Mucosa of descending colon (tissue), 3 donors: ENCODE results near the gene B4GALT1. TPM values are rescaled to one million over a fixed set of nuclear protein-coding genes. Genes with fewer than 3 reads are reported as not detected.

Experiments used
- ATAC-seq: fragments of 200-7000 bp; cut with Tn5 transposase; one replicate; pipeline ENCODE4 v1.9.1; 2020; ENCODE audit warnings: mild to moderate bottlenecking, moderate library complexity
- DNase-seq, 3 donors: peaks; one replicate each; pipeline ENCODE4 v3.0.0-alpha.2; 2020
- H3K36me3 ChIP-seq: fragments of 200-600 bp; one replicate; pipeline ENCODE4 v1.8.0; 2021; ENCODE audit warnings: low read depth, mild to moderate bottlenecking
- H3K4me1 ChIP-seq: fragments of 200-600 bp; one replicate; pipeline ENCODE4 v1.8.0; 2021; ENCODE audit warnings: low read depth, mild to moderate bottlenecking
- H3K4me3 ChIP-seq: fragments of 200-600 bp; one replicate; pipeline ENCODE4 v1.8.0; 2021; ENCODE audit warnings: mild to moderate bottlenecking
- H3K9me3 ChIP-seq: fragments of 200-600 bp; one replicate; pipeline ENCODE4 v1.8.0; 2021; ENCODE audit warnings: mild to moderate bottlenecking
- intact Hi-C, 2 donors: fragments of 100-400 bp; cut with DNase I in 1 of 2; cut with micrococcal nuclease in 1 of 2; formaldehyde crosslinking; loops; one replicate each; pipeline versions ENCODE4 v1.11.0 to v1.11.1; 2022; cut with DNase I, micrococcal nuclease
- total RNA-seq, 3 donors: library from RNA; stranded (reverse); fragmentation: NEBNext Ultra II Directional in 2 of 3; extraction: Animal tissue kit (Norgen Biotek cat#: 25700) in 2 of 3; gene quantifications; one replicate each; pipeline versions ENCODE4 v1.2.1 to v1.2.4, GENCODE V29; 2021 to 2023
- TF ChIP-seq, protein P1 (sequence below): fragments of 200-600 bp; IDR thresholded peaks from one replicate; pipeline ENCODE4 v1.8.0; 2022; ENCODE audit warnings: antibody characterized with exemption, mild to moderate bottlenecking
- donor health status: DM: no; HTN: no; CAD: no; lungs with moderate emphysema.
- donor health status: DM: no; HTN: no; CAD: no.
- donor health status: DM: no; HTN: yes; CAD: no.

The B4GALT1 gene
- total RNA-seq, 3 donors from 2014 or later, result 66.0 to 203 (median 103) TPM

DNA sequence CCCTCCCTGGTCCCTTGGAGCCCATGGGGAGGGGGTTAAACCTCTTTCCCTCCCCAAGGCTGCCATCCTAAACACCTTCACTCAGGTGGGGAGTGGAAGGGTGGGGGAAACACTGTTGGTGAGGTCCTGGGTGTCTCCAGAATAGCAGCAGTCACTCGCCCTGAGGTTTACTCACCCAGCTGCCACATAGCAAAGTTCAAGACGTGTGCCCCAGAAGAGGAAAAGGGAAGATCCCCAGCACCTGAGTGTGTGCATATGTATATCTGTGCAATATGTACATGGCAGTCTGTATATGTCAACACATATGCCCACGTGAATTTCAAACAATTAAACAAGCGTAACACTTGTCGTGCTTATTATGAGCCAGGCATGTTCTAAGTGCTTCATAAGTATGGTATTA is 59.4 kb downstream of the B4GALT1 start:
- intact Hi-C loops, result no loop called here
- Histone ChIP-seq H3K36me3 (no peaks in the 10 kb centered on the region), H3K4me1 (no peaks in the 10 kb centered on the region), H3K4me3 (no peak overlapping the region), H3K9me3 (no peaks in the 10 kb centered on the region)
- DNase-seq (no peak), ATAC-seq (peak; percentile 27)
- TF ChIP-seq, protein P1, sequence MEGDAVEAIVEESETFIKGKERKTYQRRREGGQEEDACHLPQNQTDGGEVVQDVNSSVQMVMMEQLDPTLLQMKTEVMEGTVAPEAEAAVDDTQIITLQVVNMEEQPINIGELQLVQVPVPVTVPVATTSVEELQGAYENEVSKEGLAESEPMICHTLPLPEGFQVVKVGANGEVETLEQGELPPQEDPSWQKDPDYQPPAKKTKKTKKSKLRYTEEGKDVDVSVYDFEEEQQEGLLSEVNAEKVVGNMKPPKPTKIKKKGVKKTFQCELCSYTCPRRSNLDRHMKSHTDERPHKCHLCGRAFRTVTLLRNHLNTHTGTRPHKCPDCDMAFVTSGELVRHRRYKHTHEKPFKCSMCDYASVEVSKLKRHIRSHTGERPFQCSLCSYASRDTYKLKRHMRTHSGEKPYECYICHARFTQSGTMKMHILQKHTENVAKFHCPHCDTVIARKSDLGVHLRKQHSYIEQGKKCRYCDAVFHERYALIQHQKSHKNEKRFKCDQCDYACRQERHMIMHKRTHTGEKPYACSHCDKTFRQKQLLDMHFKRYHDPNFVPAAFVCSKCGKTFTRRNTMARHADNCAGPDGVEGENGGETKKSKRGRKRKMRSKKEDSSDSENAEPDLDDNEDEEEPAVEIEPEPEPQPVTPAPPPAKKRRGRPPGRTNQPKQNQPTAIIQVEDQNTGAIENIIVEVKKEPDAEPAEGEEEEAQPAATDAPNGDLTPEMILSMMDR, result no peak

GRCh38 chr9:33106827-33107621 is 60.1 kb downstream of the B4GALT1 start:
- H3K9me3 ChIP-seq, result no peaks in the 10 kb centered on the region
- TF ChIP-seq, protein P1, result no peak
- intact Hi-C loops, result no loop called here
- H3K36me3 ChIP-seq, result no peaks in the 10 kb centered on the region
- H3K4me1 ChIP-seq, result no peaks in the 10 kb centered on the region
- ATAC-seq (peak; percentile 31), DNase-seq (no peak)
- H3K4me3 ChIP-seq, result no peak overlapping the region

DNA sequence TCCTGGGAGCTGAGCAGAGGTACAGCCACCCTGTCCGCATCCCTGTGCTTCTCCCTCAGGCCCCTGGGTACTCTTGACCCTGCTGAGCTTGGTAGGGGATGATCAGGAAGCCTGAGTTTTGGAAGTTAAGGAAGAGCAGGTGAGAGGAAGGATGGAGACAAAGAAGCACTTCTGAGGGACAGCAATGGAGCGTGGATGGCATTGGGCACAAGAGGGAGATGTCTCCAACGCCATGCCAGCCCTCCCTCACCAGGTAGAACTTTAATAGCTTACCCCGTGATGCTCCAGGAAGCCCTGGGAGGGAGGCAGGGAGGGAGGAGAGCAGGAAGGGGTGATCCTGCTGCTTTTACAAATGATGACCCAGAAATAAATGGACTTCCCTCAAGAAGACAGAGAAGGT is 60.8 kb downstream of the B4GALT1 start:
- H3K4me1 ChIP-seq, result no peaks in the 10 kb centered on the region
- ATAC-seq (peak; percentile 17), DNase-seq (no peak)
- no peaks in the 10 kb centered on the region for H3K9me3 ChIP-seq
- intact Hi-C loops, result no loop called here
- no peak overlapping the region for H3K4me3 ChIP-seq
- TF ChIP-seq, protein P1, result no peak
- H3K36me3 ChIP-seq, result no peaks in the 10 kb centered on the region

- intact Hi-C loops, result no loop called here
- Histone ChIP-seq H3K9me3 (no peaks in the 10 kb centered on the region), H3K4me1 (no peaks in the 10 kb centered on the region), H3K36me3 (no peaks in the 10 kb centered on the region), H3K4me3 (no peak overlapping the region)
- no peak for DNase-seq
- no peak for ATAC-seq
- TF ChIP-seq, protein P1, result no peak
Observed at GRCh38 chr9:33105959-33106358, 61.2 kb downstream of the B4GALT1 start.

GRCh38 chr9:33105504-33105903 is 61.6 kb downstream of the B4GALT1 start:
- Histone ChIP-seq H3K36me3 (no peaks in the 10 kb centered on the region), H3K4me1 (no peaks in the 10 kb centered on the region), H3K9me3 (no peaks in the 10 kb centered on the region), H3K4me3 (no peak overlapping the region)
- TF ChIP-seq, protein P1, result no peak
- DNase-seq, result no peak
- ATAC-seq, result no peak
- intact Hi-C loops, result no loop called here
